Right forelimb (tissue), 1 donor: ENCODE measurements around the gene WDR44.
A peak's percentile ranks its signal among the peaks of the same experiment; 100 is the strongest.
"Not testable (repeated sequence)": the region's sequence is repeated elsewhere in the genome, so short reads cannot be mapped to it uniquely, and the experiment has no call there.

Experiments
- DNase-seq: peaks from one replicate; pipeline ENCODE4 v3.0.0-alpha.2; 2018

Gene WDR44

GRCh38 chrX:118484216-118484903 lies 138.5 kb downstream of the WDR44 start:
- no peak for DNase-seq

- not testable (repeated sequence) for DNase-seq
These were observed 140.8 kb downstream of the WDR44 start for GRCh38 chrX:118486693-118487092.

- no peak for DNase-seq
These were observed 147.1 kb downstream of the WDR44 start for GRCh38 chrX:118493016-118493415.

GRCh38 chrX:118493653-118494297 lies 147.9 kb downstream of the WDR44 start:
- no peak for DNase-seq

GRCh38 chrX:118495061-118495921 lies 149.4 kb downstream of the WDR44 start, which contains the start of gene DOCK11:
DOCK11 (plus strand) TSS chrX:118495815; CDS start chrX:118495972, 157 bp downstream.
- peak; percentile 80 for DNase-seq

- DNase-seq: no peak
These were observed 150.3 kb downstream of the WDR44 start for GRCh38 chrX:118495958-118496762.

- DNase-seq: no peak
These were observed 150.8 kb downstream of the WDR44 start for GRCh38 chrX:118496763-118497079.

GRCh38 chrX:118497180-118497818 lies 151.4 kb downstream of the WDR44 start:
- no peak for DNase-seq

- DNase-seq: no peak
These were observed 152.4 kb downstream of the WDR44 start for GRCh38 chrX:118498351-118498750.

GRCh38 chrX:118498755-118499154 lies 152.8 kb downstream of the WDR44 start:
- DNase-seq: no peak

- no peak for DNase-seq
These were observed 153.4 kb downstream of the WDR44 start for GRCh38 chrX:118499295-118499694.
